HepG2 (cell line): ENCODE data around the gene DNAAF1. TPM values are rescaled to one million over a fixed set of nuclear protein-coding genes. Genes with fewer than 3 reads are reported as not detected.

Experiments
- AGO2 ChIP-seq: fragments of 200-400 bp; formaldehyde crosslinking; optimal IDR thresholded peaks from 2 replicates; pipeline ENCODE3; 2017; ENCODE audit warnings: mild to moderate bottlenecking, low read depth, low read length, moderate library complexity
- AKAP8 ChIP-seq: sonication (generic); formaldehyde crosslinking; IDR thresholded peaks from 2 replicates; pipeline ENCODE4 v1.5.1; 2020; ENCODE audit warnings: mild to moderate bottlenecking, missing genetic modification reagents
- ATF1 ChIP-seq: IDR thresholded peaks from 2 replicates; pipeline ENCODE4 v1.6.1; 2016; ENCODE audit warnings: mild to moderate bottlenecking, control low read depth
- BHLHE40 ChIP-seq: IDR thresholded peaks from 2 replicates; pipeline ENCODE4 v1.6.1; 2011; ENCODE audit warnings: low read length, improper control_type of control experiment
- HDAC1 ChIP-seq: sonication (generic); formaldehyde crosslinking; IDR thresholded peaks from 2 replicates; pipeline ENCODE4 v1.5.1; 2020; ENCODE audit warnings: mild to moderate bottlenecking, missing genetic modification reagents
- JDP2 ChIP-seq: sonication (generic); formaldehyde crosslinking; IDR thresholded peaks from 2 replicates; pipeline ENCODE4 v1.8.1; 2022; ENCODE audit warnings: missing genetic modification reagents, borderline replicate concordance
- MAFF ChIP-seq: IDR thresholded peaks from 2 replicates; pipeline ENCODE4 v1.6.1; 2011; ENCODE audit warnings: low read depth, low read length, improper control_type of control experiment
- SKI ChIP-seq: fragments of 450-650 bp; IDR thresholded peaks from one replicate; pipeline ENCODE4 v1.6.1; 2018; ENCODE audit warnings: mild to moderate bottlenecking; ENCODE audit not compliant: partially characterized antibody
- TOPORS ChIP-seq: sonication (generic); formaldehyde crosslinking; IDR thresholded peaks from 2 replicates; pipeline ENCODE4 v1.8.0; 2023; ENCODE audit warnings: mild to moderate bottlenecking, missing genetic modification reagents
- ZEB1 ChIP-seq: IDR thresholded peaks from 2 replicates; pipeline ENCODE4 v1.6.1; 2012; ENCODE audit warnings: mild to moderate bottlenecking, low read depth, inconsistent platforms; ENCODE audit not compliant: insufficient replicate concordance
- ZFP41 ChIP-seq: sonication (generic); formaldehyde crosslinking; IDR thresholded peaks from 2 replicates; pipeline ENCODE4 v1.4.0; 2020; ENCODE audit warnings: mild to moderate bottlenecking, missing genetic modification reagents, borderline replicate concordance
- ZNF263 ChIP-seq: sonication (generic); formaldehyde crosslinking; IDR thresholded peaks from 2 replicates; pipeline ENCODE4 v1.4.0; 2020; ENCODE audit warnings: missing genetic modification reagents
- ZNF501 ChIP-seq: sonication (generic); formaldehyde crosslinking; IDR thresholded peaks from 2 replicates; pipeline ENCODE4 v1.5.1; 2020; ENCODE audit warnings: mild to moderate bottlenecking, moderate library complexity, missing genetic modification reagents
- ZNF549 ChIP-seq: sonication (generic); formaldehyde crosslinking; IDR thresholded peaks from 2 replicates; pipeline ENCODE4 v1.5.0; 2020; ENCODE audit warnings: missing genetic modification reagents
- ZNF550 ChIP-seq: sonication (generic); formaldehyde crosslinking; IDR thresholded peaks from 2 replicates; pipeline ENCODE4 v1.4.0; 2020; ENCODE audit warnings: mild to moderate bottlenecking, missing genetic modification reagents, borderline replicate concordance
- ZNF670 ChIP-seq: sonication (generic); formaldehyde crosslinking; IDR thresholded peaks from 2 replicates; pipeline ENCODE4 v1.8.0; 2022; ENCODE audit warnings: mild to moderate bottlenecking, missing genetic modification reagents, borderline replicate concordance
- ZNF850 ChIP-seq: sonication (generic); formaldehyde crosslinking; conservative IDR thresholded peaks from 2 replicates; pipeline ENCODE4 v1.9.0; 2021; ENCODE audit warnings: mild to moderate bottlenecking, missing genetic modification reagents
- ZSCAN20 ChIP-seq: sonication (generic); formaldehyde crosslinking; IDR thresholded peaks from 2 replicates; pipeline ENCODE4 v1.4.0; 2020; ENCODE audit warnings: missing genetic modification reagents, mild to moderate bottlenecking, borderline replicate concordance
- polyA plus RNA-seq, 8 experiments: library from polyadenylated mRNA; depleted of rRNA in 3 of 8; stranded (reverse) in 7 of 8; unstranded in 1 of 8; fragments of >200 nt; fragmentation: Illumina TruSeq in 4 of 8; extraction: Trizol in 4 of 8; gene quantifications; 2 replicates each; pipeline versions ENCODE4 v1.2.1 to v1.2.3, GENCODE V29; 2011 to 2016; ENCODE audit warnings: low read depth in 4 of 8, missing spikeins in 1 of 8, mixed read lengths in 1 of 8; ENCODE audit not compliant: insufficient read depth in 1 of 8
- total RNA-seq, 5 experiments: library from RNA; depleted of rRNA; stranded (reverse); fragments of >200 nt; fragmentation: Illumina TruSeq; extraction: Trizol; gene quantifications; 2 replicates each; pipeline ENCODE4 v1.2.3, GENCODE V29; 2016; ENCODE audit warnings: low read depth in 1 of 5
- TF ChIP-seq, protein P1 (sequence below): sonication (generic); formaldehyde crosslinking; IDR thresholded peaks from 2 replicates; pipeline ENCODE4 v1.5.0; 2020; ENCODE audit warnings: mild to moderate bottlenecking, low read depth, missing genetic modification reagents, borderline replicate concordance
- TF ChIP-seq, protein P2 (sequence below): sonication (generic); formaldehyde crosslinking; IDR thresholded peaks from 2 replicates; pipeline ENCODE4 v1.8.1; 2023; ENCODE audit warnings: missing genetic modification reagents, mild to moderate bottlenecking, borderline replicate concordance
- TF ChIP-seq, protein P3 (sequence below): sonication (generic); formaldehyde crosslinking; IDR thresholded peaks from 2 replicates; pipeline ENCODE4 v1.4.0; 2020; ENCODE audit warnings: missing genetic modification reagents, borderline replicate concordance
- TF ChIP-seq, protein P4 (sequence below): IDR thresholded peaks from 2 replicates; pipeline ENCODE4 v1.6.1; 2016; ENCODE audit warnings: missing compliant biosample characterization, missing genetic modification reagents, borderline replicate concordance
- TF ChIP-seq, protein P5 (sequence below): sonication (generic); formaldehyde crosslinking; IDR thresholded peaks from 2 replicates; pipeline ENCODE4 v1.4.0; 2020; ENCODE audit warnings: missing genetic modification reagents

Gene DNAAF1
- total and polyA plus RNA-seq, 2 of the 13 experiments (the other 11 are each of a cell fraction or from before 2014, with no cell fraction given) = 0.04 TPM; not detected in 1

DNA sequence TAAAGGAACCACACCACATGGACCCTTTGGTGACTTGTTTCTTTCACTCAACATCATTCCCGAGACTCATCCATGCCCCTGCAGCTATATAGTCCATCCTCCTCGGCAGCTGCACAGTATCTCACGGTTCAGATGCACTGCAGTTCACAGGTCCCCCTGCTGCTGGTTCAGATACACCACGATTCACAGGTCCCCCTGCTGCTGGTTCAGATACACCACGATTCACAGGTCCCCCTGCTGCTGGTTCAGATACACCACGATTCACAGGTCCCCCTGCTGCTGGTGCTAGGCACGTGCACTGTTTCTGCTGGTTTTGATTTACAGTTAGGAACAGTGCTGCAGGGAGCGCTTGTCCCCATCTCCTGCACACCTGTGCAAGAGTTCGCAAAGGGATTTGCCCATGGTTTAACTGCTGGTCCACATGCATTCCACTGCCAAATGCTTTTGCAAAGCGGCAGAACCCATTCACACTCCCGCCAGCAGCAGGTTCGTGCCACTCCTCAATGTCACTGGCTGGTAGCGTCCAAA, 3.9 kb upstream of the DNAAF1 start (continued):
- TF ChIP-seq ZNF501 = no peak
- peak; percentile 90 for TF ChIP-seq BHLHE40
- peak; percentile 50; the same call in 1 of the 2 replicates for TF ChIP-seq HDAC1 (CRISPR knock-in tag)
- TF ChIP-seq JDP2 = no peak
- no peak for TF ChIP-seq ZNF850 (CRISPR knock-in tag)
- TF ChIP-seq, protein P1, sequence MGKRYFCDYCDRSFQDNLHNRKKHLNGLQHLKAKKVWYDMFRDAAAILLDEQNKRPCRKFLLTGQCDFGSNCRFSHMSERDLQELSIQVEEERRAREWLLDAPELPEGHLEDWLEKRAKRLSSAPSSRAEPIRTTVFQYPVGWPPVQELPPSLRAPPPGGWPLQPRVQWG = no peak
- TF ChIP-seq ZNF549 = no peak
- no peak for TF ChIP-seq AGO2
- TF ChIP-seq TOPORS (CRISPR knock-in tag) = no peak
- TF ChIP-seq, protein P2, sequence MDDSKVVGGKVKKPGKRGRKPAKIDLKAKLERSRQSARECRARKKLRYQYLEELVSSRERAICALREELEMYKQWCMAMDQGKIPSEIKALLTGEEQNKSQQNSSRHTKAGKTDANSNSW = no peak
- no peak for TF ChIP-seq ZFP41 (CRISPR knock-in tag)
- 0 out of 2 replicates have a peak, but pooled peaks have one; percentile 30 for TF ChIP-seq ZNF263 (CRISPR knock-in tag)
- no peak for TF ChIP-seq ATF1 (CRISPR knock-in tag)
- TF ChIP-seq ZNF670 (CRISPR knock-in tag) = no peak
- TF ChIP-seq AKAP8 (CRISPR knock-in tag) = no peak
- TF ChIP-seq SKI = no peak
- TF ChIP-seq, protein P3, sequence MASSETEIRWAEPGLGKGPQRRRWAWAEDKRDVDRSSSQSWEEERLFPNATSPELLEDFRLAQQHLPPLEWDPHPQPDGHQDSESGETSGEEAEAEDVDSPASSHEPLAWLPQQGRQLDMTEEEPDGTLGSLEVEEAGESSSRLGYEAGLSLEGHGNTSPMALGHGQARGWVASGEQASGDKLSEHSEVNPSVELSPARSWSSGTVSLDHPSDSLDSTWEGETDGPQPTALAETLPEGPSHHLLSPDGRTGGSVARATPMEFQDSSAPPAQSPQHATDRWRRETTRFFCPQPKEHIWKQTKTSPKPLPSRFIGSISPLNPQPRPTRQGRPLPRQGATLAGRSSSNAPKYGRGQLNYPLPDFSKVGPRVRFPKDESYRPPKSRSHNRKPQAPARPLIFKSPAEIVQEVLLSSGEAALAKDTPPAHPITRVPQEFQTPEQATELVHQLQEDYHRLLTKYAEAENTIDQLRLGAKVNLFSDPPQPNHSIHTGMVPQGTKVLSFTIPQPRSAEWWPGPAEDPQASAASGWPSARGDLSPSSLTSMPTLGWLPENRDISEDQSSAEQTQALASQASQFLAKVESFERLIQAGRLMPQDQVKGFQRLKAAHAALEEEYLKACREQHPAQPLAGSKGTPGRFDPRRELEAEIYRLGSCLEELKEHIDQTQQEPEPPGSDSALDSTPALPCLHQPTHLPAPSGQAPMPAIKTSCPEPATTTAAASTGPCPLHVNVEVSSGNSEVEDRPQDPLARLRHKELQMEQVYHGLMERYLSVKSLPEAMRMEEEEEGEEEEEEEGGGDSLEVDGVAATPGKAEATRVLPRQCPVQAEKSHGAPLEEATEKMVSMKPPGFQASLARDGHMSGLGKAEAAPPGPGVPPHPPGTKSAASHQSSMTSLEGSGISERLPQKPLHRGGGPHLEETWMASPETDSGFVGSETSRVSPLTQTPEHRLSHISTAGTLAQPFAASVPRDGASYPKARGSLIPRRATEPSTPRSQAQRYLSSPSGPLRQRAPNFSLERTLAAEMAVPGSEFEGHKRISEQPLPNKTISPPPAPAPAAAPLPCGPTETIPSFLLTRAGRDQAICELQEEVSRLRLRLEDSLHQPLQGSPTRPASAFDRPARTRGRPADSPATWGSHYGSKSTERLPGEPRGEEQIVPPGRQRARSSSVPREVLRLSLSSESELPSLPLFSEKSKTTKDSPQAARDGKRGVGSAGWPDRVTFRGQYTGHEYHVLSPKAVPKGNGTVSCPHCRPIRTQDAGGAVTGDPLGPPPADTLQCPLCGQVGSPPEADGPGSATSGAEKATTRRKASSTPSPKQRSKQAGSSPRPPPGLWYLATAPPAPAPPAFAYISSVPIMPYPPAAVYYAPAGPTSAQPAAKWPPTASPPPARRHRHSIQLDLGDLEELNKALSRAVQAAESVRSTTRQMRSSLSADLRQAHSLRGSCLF (CRISPR knock-in tag) = no peak
- no peak for TF ChIP-seq MAFF
- TF ChIP-seq, protein P4, sequence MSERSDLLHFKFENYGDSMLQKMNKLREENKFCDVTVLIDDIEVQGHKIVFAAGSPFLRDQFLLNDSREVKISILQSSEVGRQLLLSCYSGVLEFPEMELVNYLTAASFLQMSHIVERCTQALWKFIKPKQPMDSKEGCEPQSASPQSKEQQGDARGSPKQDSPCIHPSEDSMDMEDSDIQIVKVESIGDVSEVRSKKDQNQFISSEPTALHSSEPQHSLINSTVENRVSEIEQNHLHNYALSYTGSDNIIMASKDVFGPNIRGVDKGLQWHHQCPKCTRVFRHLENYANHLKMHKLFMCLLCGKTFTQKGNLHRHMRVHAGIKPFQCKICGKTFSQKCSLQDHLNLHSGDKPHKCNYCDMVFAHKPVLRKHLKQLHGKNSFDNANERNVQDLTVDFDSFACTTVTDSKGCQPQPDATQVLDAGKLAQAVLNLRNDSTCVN = no peak
- TF ChIP-seq, protein P5, sequence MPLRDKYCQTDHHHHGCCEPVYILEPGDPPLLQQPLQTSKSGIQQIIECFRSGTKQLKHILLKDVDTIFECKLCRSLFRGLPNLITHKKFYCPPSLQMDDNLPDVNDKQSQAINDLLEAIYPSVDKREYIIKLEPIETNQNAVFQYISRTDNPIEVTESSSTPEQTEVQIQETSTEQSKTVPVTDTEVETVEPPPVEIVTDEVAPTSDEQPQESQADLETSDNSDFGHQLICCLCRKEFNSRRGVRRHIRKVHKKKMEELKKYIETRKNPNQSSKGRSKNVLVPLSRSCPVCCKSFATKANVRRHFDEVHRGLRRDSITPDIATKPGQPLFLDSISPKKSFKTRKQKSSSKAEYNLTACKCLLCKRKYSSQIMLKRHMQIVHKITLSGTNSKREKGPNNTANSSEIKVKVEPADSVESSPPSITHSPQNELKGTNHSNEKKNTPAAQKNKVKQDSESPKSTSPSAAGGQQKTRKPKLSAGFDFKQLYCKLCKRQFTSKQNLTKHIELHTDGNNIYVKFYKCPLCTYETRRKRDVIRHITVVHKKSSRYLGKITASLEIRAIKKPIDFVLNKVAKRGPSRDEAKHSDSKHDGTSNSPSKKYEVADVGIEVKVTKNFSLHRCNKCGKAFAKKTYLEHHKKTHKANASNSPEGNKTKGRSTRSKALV (CRISPR knock-in tag) = no peak
- no peak for TF ChIP-seq ZNF550 (CRISPR knock-in tag)
- TF ChIP-seq ZSCAN20 (CRISPR knock-in tag) = no peak
- no peak for TF ChIP-seq ZEB1
